Cardiac muscle cell (in vitro differentiated cells and primary cell): ENCODE results near the gene LPAR5. TPM values are rescaled to one million over a fixed set of nuclear protein-coding genes. Genes with fewer than 3 reads are reported as not detected.

Experiments
- DNase-seq, 2 donors: peaks; one replicate each; pipeline versions ENCODE4 v3.0.0 to v3.0.0-alpha.2; 2010 to 2017; ENCODE audit warnings: low read depth in 1 of 2, low spot score in 1 of 2
- H3K27ac ChIP-seq: fragments of 200-600 bp; sonication (generic); 2 replicates; pipeline ENCODE4 v1.5.1; 2016
- H3K27me3 ChIP-seq: fragments of 200-600 bp; sonication (generic); 2 replicates; pipeline ENCODE4 v1.6.0; 2016; ENCODE audit warnings: control low read depth
- H3K36me3 ChIP-seq: fragments of 200-600 bp; sonication (generic); 2 replicates; pipeline ENCODE4 v1.5.1; 2016; ENCODE audit warnings: control low read depth
- H3K4me1 ChIP-seq: fragments of 200-600 bp; sonication (generic); 2 replicates; pipeline ENCODE4 v1.8.1; 2017; ENCODE audit warnings: low read depth, mild to moderate bottlenecking, mixed run types
- H3K4me3 ChIP-seq: fragments of 200-600 bp; sonication (generic); 2 replicates; pipeline ENCODE4 v1.5.1; 2016; ENCODE audit warnings: mild to moderate bottlenecking
- H3K9me3 ChIP-seq: fragments of 200-600 bp; sonication (generic); 2 replicates; pipeline ENCODE4 v1.5.1; 2017; ENCODE audit warnings: low read depth, mild to moderate bottlenecking, control low read depth
- polyA plus RNA-seq: library from polyadenylated mRNA; unstranded; fragments of >200 nt; fragmentation: Nextera tagmentation; extraction: Ambion mirVana; gene quantifications from 2 replicates; pipeline ENCODE4 v1.2.1, GENCODE V29; 2016
- total RNA-seq: library from RNA; depleted of rRNA; stranded (reverse); fragments of >200 nt; gene quantifications from 2 replicates; pipeline ENCODE4 v1.2.3, GENCODE V29; 2016
- TF ChIP-seq, protein P1 (sequence below): IDR thresholded peaks from 2 replicates; pipeline ENCODE4 v1.5.1; 2012; ENCODE audit warnings: low read depth, mild to moderate bottlenecking, low read length

The LPAR5 gene
- total and polyA plus RNA-seq, 2 experiments from 2014 or later = 0.71 to 0.78 TPM

DNA sequence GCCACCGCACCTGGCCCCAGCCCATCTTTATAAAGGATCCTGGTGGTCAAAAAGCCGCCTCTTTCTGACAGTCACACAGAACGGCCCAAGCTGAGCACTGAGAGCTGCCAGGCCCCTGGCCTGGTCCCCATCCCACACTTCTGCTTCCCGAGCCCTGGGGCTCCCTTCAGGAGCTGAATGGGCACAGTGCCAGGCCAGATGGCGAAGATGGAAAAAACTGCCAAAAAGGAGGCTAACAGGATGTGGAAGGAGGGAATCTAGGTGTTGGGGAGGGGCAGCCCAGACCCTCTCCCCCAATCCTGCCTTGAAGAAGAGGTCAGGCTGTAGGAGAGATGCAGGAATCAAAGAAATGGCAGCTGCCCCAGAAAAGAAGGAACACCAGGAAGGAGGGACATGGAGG, 5.0 kb downstream of the LPAR5 start:
- DNase-seq = no peak
- H3K27ac ChIP-seq = no peak overlapping the region
- no peaks in the 10 kb centered on the region for H3K9me3 ChIP-seq
- H3K4me3 ChIP-seq = no peak overlapping the region
- H3K27me3 ChIP-seq = no peaks in the 10 kb centered on the region
- H3K36me3 ChIP-seq = no peaks in the 10 kb centered on the region
- no peaks in the 10 kb centered on the region for H3K4me1 ChIP-seq
- TF ChIP-seq, protein P1, sequence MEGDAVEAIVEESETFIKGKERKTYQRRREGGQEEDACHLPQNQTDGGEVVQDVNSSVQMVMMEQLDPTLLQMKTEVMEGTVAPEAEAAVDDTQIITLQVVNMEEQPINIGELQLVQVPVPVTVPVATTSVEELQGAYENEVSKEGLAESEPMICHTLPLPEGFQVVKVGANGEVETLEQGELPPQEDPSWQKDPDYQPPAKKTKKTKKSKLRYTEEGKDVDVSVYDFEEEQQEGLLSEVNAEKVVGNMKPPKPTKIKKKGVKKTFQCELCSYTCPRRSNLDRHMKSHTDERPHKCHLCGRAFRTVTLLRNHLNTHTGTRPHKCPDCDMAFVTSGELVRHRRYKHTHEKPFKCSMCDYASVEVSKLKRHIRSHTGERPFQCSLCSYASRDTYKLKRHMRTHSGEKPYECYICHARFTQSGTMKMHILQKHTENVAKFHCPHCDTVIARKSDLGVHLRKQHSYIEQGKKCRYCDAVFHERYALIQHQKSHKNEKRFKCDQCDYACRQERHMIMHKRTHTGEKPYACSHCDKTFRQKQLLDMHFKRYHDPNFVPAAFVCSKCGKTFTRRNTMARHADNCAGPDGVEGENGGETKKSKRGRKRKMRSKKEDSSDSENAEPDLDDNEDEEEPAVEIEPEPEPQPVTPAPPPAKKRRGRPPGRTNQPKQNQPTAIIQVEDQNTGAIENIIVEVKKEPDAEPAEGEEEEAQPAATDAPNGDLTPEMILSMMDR = no peak

DNA sequence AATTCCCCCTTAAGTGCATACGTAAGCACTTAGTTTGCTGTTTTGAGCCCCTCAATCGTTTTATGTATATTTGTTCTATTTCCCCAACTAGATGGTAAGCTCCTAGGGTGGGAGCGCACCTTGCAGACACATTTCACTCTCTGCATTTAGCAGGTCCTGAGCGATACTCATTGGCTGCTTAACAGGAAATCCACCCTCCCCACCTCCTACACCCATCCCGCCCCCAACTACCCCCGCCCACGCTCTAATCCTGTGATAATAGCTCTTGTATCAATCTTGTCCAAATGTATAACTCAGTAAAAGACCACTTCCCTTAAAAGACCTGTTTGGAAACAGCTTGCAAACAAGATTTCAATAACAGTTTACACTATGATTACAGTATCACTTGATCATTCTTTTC, 8.1 kb downstream of the LPAR5 start:
- H3K4me3 ChIP-seq = no peak overlapping the region
- H3K27me3 ChIP-seq = no peaks in the 10 kb centered on the region
- H3K27ac ChIP-seq = no peak overlapping the region
- no peaks in the 10 kb centered on the region for H3K4me1 ChIP-seq
- H3K9me3 ChIP-seq = no peaks in the 10 kb centered on the region
- DNase-seq = no peak
- no peaks in the 10 kb centered on the region for H3K36me3 ChIP-seq
- TF ChIP-seq, protein P1 = no peak

DNA sequence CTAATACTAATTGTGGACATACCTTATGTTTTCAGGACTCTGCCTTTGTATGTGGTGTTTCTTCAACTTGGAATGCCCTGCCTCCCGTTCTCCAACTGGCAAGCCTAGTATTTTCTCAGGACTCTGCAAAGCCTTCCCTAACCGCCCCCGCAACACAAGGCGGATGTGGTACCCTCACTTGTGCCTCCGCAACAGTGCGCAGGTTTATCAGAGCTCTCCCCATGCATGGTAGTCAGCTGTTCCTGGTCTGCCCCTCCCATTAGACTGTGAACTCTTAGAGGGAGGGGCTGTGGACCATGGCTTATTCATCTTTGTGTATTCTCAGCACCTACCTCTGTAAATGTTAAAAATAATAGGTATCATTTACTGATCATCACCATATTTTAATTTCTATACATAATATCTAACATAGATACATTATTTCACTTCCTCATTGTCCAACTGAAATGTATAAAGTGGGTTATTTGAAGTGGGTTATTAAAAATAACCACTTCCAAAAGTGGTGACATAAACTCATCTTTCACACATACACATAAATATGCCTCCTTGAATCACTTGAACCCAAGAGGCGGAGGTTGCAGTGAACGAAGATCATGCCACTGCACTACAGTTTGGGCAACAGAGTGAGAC, 9.0 kb downstream of the LPAR5 start:
- no peak for DNase-seq
- no peak overlapping the region for H3K27ac ChIP-seq
- H3K9me3 ChIP-seq = no peaks in the 10 kb centered on the region
- no peak overlapping the region for H3K4me3 ChIP-seq
- TF ChIP-seq, protein P1 = no peak
- no peaks in the 10 kb centered on the region for H3K4me1 ChIP-seq
- H3K36me3 ChIP-seq = no peaks in the 10 kb centered on the region
- no peaks in the 10 kb centered on the region for H3K27me3 ChIP-seq

DNA sequence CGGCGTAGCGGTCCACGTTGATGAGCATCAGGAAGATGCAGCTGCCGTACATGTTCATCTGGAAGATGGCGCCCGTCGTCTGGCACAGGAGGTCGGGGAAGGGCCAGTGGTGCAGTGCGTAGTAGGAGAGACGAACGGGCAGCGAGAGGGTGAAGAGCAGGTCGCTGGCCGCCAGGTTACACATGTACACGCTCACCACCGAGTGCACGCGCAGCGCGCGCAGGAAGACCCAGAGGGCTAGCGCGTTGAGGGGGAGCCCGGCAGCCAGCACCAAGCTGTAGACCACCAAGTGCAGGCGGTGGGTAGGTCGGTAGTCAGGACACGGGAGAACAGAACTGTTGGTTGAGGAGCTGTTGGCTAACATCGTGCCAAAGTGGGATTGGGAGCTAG, 14.9 kb downstream of the LPAR5 start:
- H3K9me3 ChIP-seq = no peaks in the 10 kb centered on the region
- no peak for DNase-seq
- peaks cover 11% of the 10 kb centered on the region for H3K27me3 ChIP-seq
- no peak overlapping the region for H3K4me3 ChIP-seq
- no peaks in the 10 kb centered on the region for H3K4me1 ChIP-seq
- H3K36me3 ChIP-seq = no peaks in the 10 kb centered on the region
- H3K27ac ChIP-seq = no peak overlapping the region
- TF ChIP-seq, protein P1 = no peak

DNA sequence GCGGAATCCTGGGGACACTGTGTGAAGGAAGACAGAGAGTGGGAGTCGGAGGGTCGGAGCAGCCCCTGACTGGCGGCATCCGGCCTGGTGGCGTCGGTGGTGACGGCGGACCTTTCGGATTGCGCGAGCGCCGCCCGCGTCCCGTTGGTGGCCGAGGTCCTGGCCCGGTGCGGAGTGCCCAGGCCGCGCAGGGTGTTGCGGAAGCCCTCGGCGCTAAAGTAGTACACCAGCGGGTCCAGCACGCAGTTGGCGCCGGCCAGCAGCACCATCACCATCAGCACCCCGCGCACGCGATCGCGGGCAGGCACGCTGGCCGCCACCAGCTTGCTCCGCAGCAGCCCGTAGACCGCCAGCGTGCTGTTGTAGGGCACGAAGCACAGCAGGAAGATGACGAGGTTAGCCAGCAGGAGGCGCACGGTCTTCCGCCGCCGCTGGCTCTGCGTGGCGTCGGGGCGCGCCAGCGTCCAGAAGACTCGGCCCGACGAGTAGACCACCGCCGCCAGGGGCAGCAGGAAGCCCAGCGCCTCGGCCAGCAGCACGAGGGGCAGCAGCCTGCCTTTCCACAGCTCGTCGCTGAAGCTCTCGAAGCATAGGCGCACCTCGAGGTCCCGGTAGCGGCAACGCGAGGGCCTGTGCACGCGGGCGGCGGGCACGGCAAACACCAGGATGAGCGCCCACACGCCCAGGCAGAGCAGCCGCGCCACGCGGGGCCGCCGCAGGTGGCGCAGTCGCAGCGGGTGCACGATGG, 15.4 kb downstream of the LPAR5 start:
- peak; percentile 47 to 85 for DNase-seq
- H3K4me3 ChIP-seq = no peak overlapping the region
- no peak overlapping the region for H3K27ac ChIP-seq
- no peaks in the 10 kb centered on the region for H3K4me1 ChIP-seq
- TF ChIP-seq, protein P1 = peak; percentile 70
- no peaks in the 10 kb centered on the region for H3K36me3 ChIP-seq
- peaks cover 11% of the 10 kb centered on the region for H3K27me3 ChIP-seq
- no peaks in the 10 kb centered on the region for H3K9me3 ChIP-seq
